Ascending aorta (tissue), 2 donors: Measurements from ENCODE around the gene ACOT11. TPM values are rescaled to one million over a fixed set of nuclear protein-coding genes. Genes with fewer than 3 reads are reported as not detected.

Experiments used
- DNase-seq, 2 donors: peaks; one replicate each; pipeline ENCODE4 v3.0.0-alpha.2; 2019; ENCODE audit warnings: low spot score in 2 of 2
- H3K27ac ChIP-seq, 2 donors: fragments of 200-600 bp; sonication (generic); one replicate each; pipeline ENCODE4 v1.5.1; 2016 to 2017; ENCODE audit warnings: mild to moderate bottlenecking in 1 of 2
- H3K27me3 ChIP-seq: fragments of 200-600 bp; sonication (generic); one replicate; pipeline ENCODE4 v1.5.1; 2017
- H3K36me3 ChIP-seq, 2 donors: fragments of 200-600 bp; sonication (generic); one replicate each; pipeline ENCODE4 v1.5.1; 2016
- H3K4me1 ChIP-seq, 2 donors: fragments of 200-600 bp; sonication (generic); one replicate each; pipeline ENCODE4 v1.5.1; 2016 to 2017; ENCODE audit warnings: mild to moderate bottlenecking in 1 of 2
- H3K4me3 ChIP-seq, 2 donors: fragments of 200-600 bp; sonication (generic); one replicate each; pipeline ENCODE4 v1.5.1; 2016 to 2017; ENCODE audit warnings: mild to moderate bottlenecking in 1 of 2
- H3K9me3 ChIP-seq, 2 donors: fragments of 200-600 bp; sonication (generic); one replicate each; pipeline ENCODE4 v1.5.1; 2016
- CTCF ChIP-seq, 3 experiments: fragments of 200-600 bp in 2 of 3; fragments of 450-650 bp in 1 of 3; sonication (generic) in 2 of 3; IDR thresholded peaks; one replicate each; pipeline ENCODE4 v1.5.1; 2016 to 2019; ENCODE audit warnings: antibody characterized with exemption in 3 of 3, mild to moderate bottlenecking in 1 of 3, moderate library complexity in 1 of 3
- intact Hi-C: fragments of 100-400 bp; cut with DNase I; formaldehyde crosslinking; loops from one replicate; pipeline ENCODE4 v1.15.1; 2023
- total RNA-seq: library from RNA; depleted of rRNA; stranded (reverse); fragments of >200 nt; gene quantifications from one replicate; pipeline ENCODE4 v1.1.0, GENCODE V29; 2016

ACOT11 gene
- total RNA-seq, 1 donor from 2014 or later = 30.4 TPM

- Histone ChIP-seq H3K27me3 (no peaks in the 10 kb centered on the region), H3K27ac (peak overlapping the region; percentile 93 to 96), H3K9me3 (no peaks in the 10 kb centered on the region), H3K4me1 (peaks cover 0 to 37% of the 10 kb centered on the region in 2 donors), H3K4me3 (no peak overlapping the region), H3K36me3 (no peaks in the 10 kb centered on the region)
- intact Hi-C loops = loop anchor here (1.0 to 10.0 kb wide), 5 partner anchors 33 to 529 kb away; partner anchors contain the start of genes ACOT11, PARS2, SSBP3 and TCEANC2
- peak; percentile 90 to 98 for DNase-seq
- peak in 2 of 3 experiments; percentile 6 to 35 for TF ChIP-seq CTCF (IDR thresholded peaks at IDR 0.05)
Measured at GRCh38 chr1:54581621-54582035, 33.6 kb downstream of the ACOT11 start.

- no peak for TF ChIP-seq CTCF (IDR thresholded peaks at IDR 0.05)
- peak overlapping the region; percentile 93 to 96 for H3K27ac ChIP-seq
- no peak overlapping the region for H3K4me3 ChIP-seq
- DNase-seq = no peak
- no peaks in the 10 kb centered on the region for H3K27me3 ChIP-seq
- peaks cover 0 to 35% of the 10 kb centered on the region in 2 donors for H3K4me1 ChIP-seq
- intact Hi-C loops = loop anchor here (5.0 to 10.0 kb wide), 3 partner anchors 95 to 530 kb away; partner anchors contain the start of genes PARS2, TCEANC2 and TMEM59
- no peaks in the 10 kb centered on the region for H3K9me3 ChIP-seq
- no peaks in the 10 kb centered on the region for H3K36me3 ChIP-seq
Measured at GRCh38 chr1:54582566-54583306, 34.7 kb downstream of the ACOT11 start.

- H3K27ac ChIP-seq = peak overlapping the region; percentile 93 to 96
- DNase-seq = no peak
- H3K36me3 ChIP-seq = no peaks in the 10 kb centered on the region
- intact Hi-C loops = loop anchor here (5.0 to 10.0 kb wide), 3 partner anchors 96 to 531 kb away; partner anchors contain the start of genes PARS2, TCEANC2 and TMEM59
- H3K9me3 ChIP-seq = no peaks in the 10 kb centered on the region
- no peak overlapping the region for H3K4me3 ChIP-seq
- TF ChIP-seq CTCF (IDR thresholded peaks at IDR 0.05) = no peak
- no peaks in the 10 kb centered on the region for H3K27me3 ChIP-seq
- peaks cover 0 to 32% of the 10 kb centered on the region in 2 donors for H3K4me1 ChIP-seq
Measured at GRCh38 chr1:54583307-54583686, 35.3 kb downstream of the ACOT11 start.

GRCh38 chr1:54583871-54584270, 35.8 kb downstream of the ACOT11 start:
- Histone ChIP-seq H3K9me3 (no peaks in the 10 kb centered on the region), H3K27me3 (no peaks in the 10 kb centered on the region), H3K4me1 (peaks cover 0 to 31% of the 10 kb centered on the region in 2 donors), H3K4me3 (no peak overlapping the region), H3K36me3 (no peaks in the 10 kb centered on the region), H3K27ac (no peak overlapping the region)
- TF ChIP-seq CTCF (IDR thresholded peaks at IDR 0.05) = no peak
- DNase-seq = no peak
- intact Hi-C loops = loop anchor here (5.0 to 10.0 kb wide), 3 partner anchors 97 to 532 kb away; partner anchors contain the start of genes PARS2, TCEANC2 and TMEM59

GRCh38 chr1:54584575-54584974, 36.5 kb downstream of the ACOT11 start:
- Histone ChIP-seq H3K36me3 (no peaks in the 10 kb centered on the region), H3K4me1 (peaks cover 0 to 24% of the 10 kb centered on the region in 2 donors), H3K9me3 (no peaks in the 10 kb centered on the region), H3K27me3 (no peaks in the 10 kb centered on the region), H3K4me3 (no peak overlapping the region), H3K27ac (no peak overlapping the region)
- no peak for DNase-seq
- intact Hi-C loops = loop anchor here (5.0 to 10.0 kb wide), 3 partner anchors 97 to 532 kb away; partner anchors contain the start of genes PARS2, TCEANC2 and TMEM59
- TF ChIP-seq CTCF (IDR thresholded peaks at IDR 0.05) = no peak
